HepG2 (cell line): Measurements from ENCODE around the gene CCDC97. TPM values are rescaled to one million over a fixed set of nuclear protein-coding genes. Genes with fewer than 3 reads are reported as not detected.
A peak's percentile ranks its signal among the peaks of the same experiment; 100 is the strongest.

Experiments used
- ADNP ChIP-seq: sonication (generic); formaldehyde crosslinking; IDR thresholded peaks from 2 replicates; pipeline ENCODE4 v1.4.0; 2020; ENCODE audit warnings: missing genetic modification reagents
- CHD2 ChIP-seq: IDR thresholded peaks from 2 replicates; pipeline ENCODE4 v1.6.1; 2011; ENCODE audit warnings: low read depth, low read length, improper control_type of control experiment
- ELF4 ChIP-seq: sonication (generic); formaldehyde crosslinking; IDR thresholded peaks from 2 replicates; pipeline ENCODE4 v1.5.0; 2020; ENCODE audit warnings: missing genetic modification reagents, mild to moderate bottlenecking, moderate library complexity, borderline replicate concordance
- HNRNPH1 ChIP-seq: fragments of 200-400 bp; formaldehyde crosslinking; optimal IDR thresholded peaks from 2 replicates; pipeline ENCODE3; 2017; ENCODE audit warnings: mild to moderate bottlenecking, low read depth, low read length
- IRX3 ChIP-seq: sonication (generic); formaldehyde crosslinking; IDR thresholded peaks from 2 replicates; pipeline ENCODE4 v1.8.1; 2023; ENCODE audit warnings: mild to moderate bottlenecking, low read depth, missing genetic modification reagents, borderline replicate concordance
- NR2C2 ChIP-seq: sonication (generic); formaldehyde crosslinking; IDR thresholded peaks from 2 replicates; pipeline ENCODE4 v1.4.0; 2020; ENCODE audit warnings: missing genetic modification reagents, mild to moderate bottlenecking, moderate library complexity, borderline replicate concordance
- TARDBP ChIP-seq: sonication (generic); formaldehyde crosslinking; IDR thresholded peaks from 2 replicates; pipeline ENCODE4 v1.8.0; 2022; ENCODE audit warnings: mild to moderate bottlenecking, missing genetic modification reagents
- TGIF2 ChIP-seq: IDR thresholded peaks from 2 replicates; pipeline ENCODE4 v1.6.1; 2016; ENCODE audit warnings: control low read depth, missing compliant biosample characterization
- ZFP36L1 ChIP-seq: sonication (generic); formaldehyde crosslinking; IDR thresholded peaks from 2 replicates; pipeline ENCODE4 v1.8.0; 2022; ENCODE audit warnings: mild to moderate bottlenecking, missing genetic modification reagents, moderate library complexity
- ZNF136 ChIP-seq: sonication (generic); formaldehyde crosslinking; IDR thresholded peaks from 2 replicates; pipeline ENCODE4 v1.8.1; 2022; ENCODE audit warnings: low read depth, mild to moderate bottlenecking, moderate library complexity, missing genetic modification reagents
- ZNF230 ChIP-seq: sonication (generic); formaldehyde crosslinking; IDR thresholded peaks from 2 replicates; pipeline ENCODE4 v1.4.0; 2020; ENCODE audit warnings: mild to moderate bottlenecking, missing genetic modification reagents
- ZNF670 ChIP-seq: sonication (generic); formaldehyde crosslinking; IDR thresholded peaks from 2 replicates; pipeline ENCODE4 v1.8.0; 2022; ENCODE audit warnings: mild to moderate bottlenecking, missing genetic modification reagents, borderline replicate concordance
- ZSCAN25 ChIP-seq: sonication (generic); formaldehyde crosslinking; IDR thresholded peaks from 2 replicates; pipeline ENCODE4 v1.8.0; 2022; ENCODE audit warnings: mild to moderate bottlenecking, missing genetic modification reagents
- polyA plus RNA-seq, 8 experiments: library from polyadenylated mRNA; depleted of rRNA in 3 of 8; stranded (reverse) in 7 of 8; unstranded in 1 of 8; fragments of >200 nt; fragmentation: Illumina TruSeq in 4 of 8; extraction: Trizol in 4 of 8; gene quantifications; 2 replicates each; pipeline versions ENCODE4 v1.2.1 to v1.2.3, GENCODE V29; 2011 to 2016; ENCODE audit warnings: low read depth in 4 of 8, missing spikeins in 1 of 8, mixed read lengths in 1 of 8; ENCODE audit not compliant: insufficient read depth in 1 of 8
- total RNA-seq, 5 experiments: library from RNA; depleted of rRNA; stranded (reverse); fragments of >200 nt; fragmentation: Illumina TruSeq; extraction: Trizol; gene quantifications; 2 replicates each; pipeline ENCODE4 v1.2.3, GENCODE V29; 2016; ENCODE audit warnings: low read depth in 1 of 5
- TF ChIP-seq, protein P1 (sequence below): sonication (generic); formaldehyde crosslinking; IDR thresholded peaks from 2 replicates; pipeline ENCODE4 v1.4.0; 2020; ENCODE audit warnings: missing genetic modification reagents, mild to moderate bottlenecking, borderline replicate concordance
- TF ChIP-seq, protein P2 (sequence below): sonication (generic); formaldehyde crosslinking; IDR thresholded peaks from 2 replicates; pipeline ENCODE4 v1.8.0; 2023; ENCODE audit warnings: mild to moderate bottlenecking, missing genetic modification reagents
- TF ChIP-seq, protein P3 (sequence below): IDR thresholded peaks from 2 replicates; pipeline ENCODE4 v1.6.1; 2018; ENCODE audit warnings: missing genetic modification reagents, mild to moderate bottlenecking, missing compliant biosample characterization
- TF ChIP-seq, protein P4 (sequence below): IDR thresholded peaks from 2 replicates; pipeline ENCODE4 v1.6.1; 2016; ENCODE audit warnings: missing compliant biosample characterization, missing genetic modification reagents, borderline replicate concordance
- TF ChIP-seq, protein P5 (sequence below): sonication (generic); formaldehyde crosslinking; IDR thresholded peaks from 2 replicates; pipeline ENCODE4 v1.8.0; 2022; ENCODE audit warnings: mild to moderate bottlenecking, missing genetic modification reagents; ENCODE audit not compliant: insufficient replicate concordance
- TF ChIP-seq, protein P6 (sequence below): fragments of 450-650 bp; IDR thresholded peaks from 2 replicates; pipeline ENCODE4 v1.6.1; 2016

Gene CCDC97
- total and polyA plus RNA-seq, 2 of the 13 experiments (the other 11 are each of a cell fraction or from before 2014, with no cell fraction given), result 6.2 to 7.3 TPM

DNA sequence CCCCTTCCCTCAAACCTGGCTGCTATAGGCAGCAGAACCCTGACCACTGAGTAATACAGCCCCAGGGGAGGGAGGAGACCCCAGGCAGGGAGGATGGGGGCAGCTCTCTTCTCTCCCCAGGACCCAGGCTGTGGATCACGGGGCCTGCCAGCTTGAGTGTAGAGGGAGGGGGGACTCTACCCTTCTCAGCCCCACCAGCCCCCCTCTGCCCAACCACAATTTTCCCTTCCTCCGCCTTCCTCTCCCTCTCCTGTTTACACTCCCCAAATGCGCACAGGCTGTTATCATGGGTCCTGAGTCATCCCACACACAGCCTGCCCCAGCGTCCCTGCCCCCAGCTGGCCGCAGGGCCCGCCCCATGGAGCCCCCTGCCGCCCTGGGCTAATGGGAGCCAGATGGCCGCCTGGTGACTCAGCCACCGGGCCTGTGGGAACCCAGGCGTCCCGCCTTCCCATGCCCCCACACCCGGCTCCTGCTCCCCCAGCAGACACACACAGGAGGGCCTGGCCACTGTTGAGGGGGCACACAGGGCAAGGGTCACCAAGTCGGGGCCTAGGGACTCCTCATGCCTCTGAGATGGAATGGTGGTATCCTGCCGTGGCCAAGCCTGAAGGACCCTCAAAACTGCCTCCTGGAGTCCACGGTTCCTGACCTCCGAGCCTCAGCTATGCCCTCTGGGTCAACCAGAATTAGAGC lies 13.6 kb downstream of the CCDC97 start (continued):
- TF ChIP-seq, protein P1, sequence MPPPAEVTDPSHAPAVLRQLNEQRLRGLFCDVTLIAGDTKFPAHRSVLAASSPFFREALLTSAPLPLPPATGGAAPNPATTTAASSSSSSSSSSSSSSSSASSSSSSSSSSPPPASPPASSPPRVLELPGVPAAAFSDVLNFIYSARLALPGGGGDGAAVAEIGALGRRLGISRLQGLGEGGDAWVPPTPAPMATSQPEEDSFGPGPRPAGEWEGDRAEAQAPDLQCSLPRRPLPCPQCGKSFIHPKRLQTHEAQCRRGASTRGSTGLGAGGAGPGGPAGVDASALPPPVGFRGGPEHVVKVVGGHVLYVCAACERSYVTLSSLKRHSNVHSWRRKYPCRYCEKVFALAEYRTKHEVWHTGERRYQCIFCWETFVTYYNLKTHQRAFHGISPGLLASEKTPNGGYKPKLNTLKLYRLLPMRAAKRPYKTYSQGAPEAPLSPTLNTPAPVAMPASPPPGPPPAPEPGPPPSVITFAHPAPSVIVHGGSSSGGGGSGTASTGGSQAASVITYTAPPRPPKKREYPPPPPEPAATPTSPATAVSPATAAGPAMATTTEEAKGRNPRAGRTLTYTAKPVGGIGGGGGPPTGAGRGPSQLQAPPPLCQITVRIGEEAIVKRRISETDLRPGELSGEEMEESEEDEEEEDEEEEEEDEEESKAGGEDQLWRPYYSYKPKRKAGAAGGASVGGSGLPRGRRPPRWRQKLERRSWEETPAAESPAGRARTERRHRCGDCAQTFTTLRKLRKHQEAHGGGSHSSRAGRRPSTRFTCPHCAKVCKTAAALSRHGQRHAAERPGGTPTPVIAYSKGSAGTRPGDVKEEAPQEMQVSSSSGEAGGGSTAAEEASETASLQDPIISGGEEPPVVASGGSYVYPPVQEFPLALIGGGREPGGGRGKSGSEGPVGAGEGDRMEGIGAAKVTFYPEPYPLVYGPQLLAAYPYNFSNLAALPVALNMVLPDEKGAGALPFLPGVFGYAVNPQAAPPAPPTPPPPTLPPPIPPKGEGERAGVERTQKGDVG (CRISPR knock-in tag), result no peak
- TF ChIP-seq ZFP36L1 (CRISPR knock-in tag), result no peak
- no peak for TF ChIP-seq ZNF230 (CRISPR knock-in tag)
- TF ChIP-seq, protein P2, sequence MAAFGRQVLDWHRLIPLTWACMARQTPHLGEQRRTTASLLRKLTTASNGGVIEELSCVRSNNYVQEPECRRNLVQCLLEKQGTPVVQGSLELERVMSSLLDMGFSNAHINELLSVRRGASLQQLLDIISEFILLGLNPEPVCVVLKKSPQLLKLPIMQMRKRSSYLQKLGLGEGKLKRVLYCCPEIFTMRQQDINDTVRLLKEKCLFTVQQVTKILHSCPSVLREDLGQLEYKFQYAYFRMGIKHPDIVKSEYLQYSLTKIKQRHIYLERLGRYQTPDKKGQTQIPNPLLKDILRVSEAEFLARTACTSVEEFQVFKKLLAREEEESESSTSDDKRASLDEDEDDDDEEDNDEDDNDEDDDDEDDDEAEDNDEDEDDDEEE (CRISPR knock-in tag), result no peak
- no peak for TF ChIP-seq ZNF670
- TF ChIP-seq, protein P3, sequence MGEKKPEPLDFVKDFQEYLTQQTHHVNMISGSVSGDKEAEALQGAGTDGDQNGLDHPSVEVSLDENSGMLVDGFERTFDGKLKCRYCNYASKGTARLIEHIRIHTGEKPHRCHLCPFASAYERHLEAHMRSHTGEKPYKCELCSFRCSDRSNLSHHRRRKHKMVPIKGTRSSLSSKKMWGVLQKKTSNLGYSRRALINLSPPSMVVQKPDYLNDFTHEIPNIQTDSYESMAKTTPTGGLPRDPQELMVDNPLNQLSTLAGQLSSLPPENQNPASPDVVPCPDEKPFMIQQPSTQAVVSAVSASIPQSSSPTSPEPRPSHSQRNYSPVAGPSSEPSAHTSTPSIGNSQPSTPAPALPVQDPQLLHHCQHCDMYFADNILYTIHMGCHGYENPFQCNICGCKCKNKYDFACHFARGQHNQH, result 0 out of 2 replicates have a peak, but pooled peaks have one; percentile 26
- TF ChIP-seq HNRNPH1, result no peak
- TF ChIP-seq IRX3, result no peak
- TF ChIP-seq ADNP (CRISPR knock-in tag), result no peak
- no peak for TF ChIP-seq TGIF2 (CRISPR knock-in tag)
- TF ChIP-seq CHD2, result no peak
- TF ChIP-seq ZNF136 (CRISPR knock-in tag), result no peak
- TF ChIP-seq, protein P4, sequence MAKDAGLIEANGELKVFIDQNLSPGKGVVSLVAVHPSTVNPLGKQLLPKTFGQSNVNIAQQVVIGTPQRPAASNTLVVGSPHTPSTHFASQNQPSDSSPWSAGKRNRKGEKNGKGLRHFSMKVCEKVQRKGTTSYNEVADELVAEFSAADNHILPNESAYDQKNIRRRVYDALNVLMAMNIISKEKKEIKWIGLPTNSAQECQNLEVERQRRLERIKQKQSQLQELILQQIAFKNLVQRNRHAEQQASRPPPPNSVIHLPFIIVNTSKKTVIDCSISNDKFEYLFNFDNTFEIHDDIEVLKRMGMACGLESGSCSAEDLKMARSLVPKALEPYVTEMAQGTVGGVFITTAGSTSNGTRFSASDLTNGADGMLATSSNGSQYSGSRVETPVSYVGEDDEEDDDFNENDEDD (CRISPR knock-in tag), result no peak
- TF ChIP-seq, protein P5, sequence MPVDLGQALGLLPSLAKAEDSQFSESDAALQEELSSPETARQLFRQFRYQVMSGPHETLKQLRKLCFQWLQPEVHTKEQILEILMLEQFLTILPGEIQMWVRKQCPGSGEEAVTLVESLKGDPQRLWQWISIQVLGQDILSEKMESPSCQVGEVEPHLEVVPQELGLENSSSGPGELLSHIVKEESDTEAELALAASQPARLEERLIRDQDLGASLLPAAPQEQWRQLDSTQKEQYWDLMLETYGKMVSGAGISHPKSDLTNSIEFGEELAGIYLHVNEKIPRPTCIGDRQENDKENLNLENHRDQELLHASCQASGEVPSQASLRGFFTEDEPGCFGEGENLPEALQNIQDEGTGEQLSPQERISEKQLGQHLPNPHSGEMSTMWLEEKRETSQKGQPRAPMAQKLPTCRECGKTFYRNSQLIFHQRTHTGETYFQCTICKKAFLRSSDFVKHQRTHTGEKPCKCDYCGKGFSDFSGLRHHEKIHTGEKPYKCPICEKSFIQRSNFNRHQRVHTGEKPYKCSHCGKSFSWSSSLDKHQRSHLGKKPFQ (CRISPR knock-in tag), result no peak
- TF ChIP-seq ELF4, result no peak
- no peak for TF ChIP-seq ZSCAN25
- TF ChIP-seq TARDBP (CRISPR knock-in tag), result 0 out of 2 replicates have a peak, but pooled peaks have one; percentile 14
- TF ChIP-seq NR2C2, result 0 out of 2 replicates have a peak, but pooled peaks have one; percentile 11
- TF ChIP-seq, protein P6, sequence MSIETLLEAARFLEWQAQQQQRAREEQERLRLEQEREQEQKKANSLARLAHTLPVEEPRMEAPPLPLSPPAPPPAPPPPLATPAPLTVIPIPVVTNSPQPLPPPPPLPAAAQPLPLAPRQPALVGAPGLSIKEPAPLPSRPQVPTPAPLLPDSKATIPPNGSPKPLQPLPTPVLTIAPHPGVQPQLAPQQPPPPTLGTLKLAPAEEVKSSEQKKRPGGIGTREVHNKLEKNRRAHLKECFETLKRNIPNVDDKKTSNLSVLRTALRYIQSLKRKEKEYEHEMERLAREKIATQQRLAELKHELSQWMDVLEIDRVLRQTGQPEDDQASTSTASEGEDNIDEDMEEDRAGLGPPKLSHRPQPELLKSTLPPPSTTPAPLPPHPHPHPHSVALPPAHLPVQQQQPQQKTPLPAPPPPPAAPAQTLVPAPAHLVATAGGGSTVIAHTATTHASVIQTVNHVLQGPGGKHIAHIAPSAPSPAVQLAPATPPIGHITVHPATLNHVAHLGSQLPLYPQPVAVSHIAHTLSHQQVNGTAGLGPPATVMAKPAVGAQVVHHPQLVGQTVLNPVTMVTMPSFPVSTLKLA, result peak; percentile 26; the same call in 1 of the 2 replicates
